ENCODE data around the gene TNFSF13.

TNFSF13 gene, protein sequence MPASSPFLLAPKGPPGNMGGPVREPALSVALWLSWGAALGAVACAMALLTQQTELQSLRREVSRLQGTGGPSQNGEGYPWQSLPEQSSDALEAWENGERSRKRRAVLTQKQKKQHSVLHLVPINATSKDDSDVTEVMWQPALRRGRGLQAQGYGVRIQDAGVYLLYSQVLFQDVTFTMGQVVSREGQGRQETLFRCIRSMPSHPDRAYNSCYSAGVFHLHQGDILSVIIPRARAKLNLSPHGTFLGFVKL

DNA sequence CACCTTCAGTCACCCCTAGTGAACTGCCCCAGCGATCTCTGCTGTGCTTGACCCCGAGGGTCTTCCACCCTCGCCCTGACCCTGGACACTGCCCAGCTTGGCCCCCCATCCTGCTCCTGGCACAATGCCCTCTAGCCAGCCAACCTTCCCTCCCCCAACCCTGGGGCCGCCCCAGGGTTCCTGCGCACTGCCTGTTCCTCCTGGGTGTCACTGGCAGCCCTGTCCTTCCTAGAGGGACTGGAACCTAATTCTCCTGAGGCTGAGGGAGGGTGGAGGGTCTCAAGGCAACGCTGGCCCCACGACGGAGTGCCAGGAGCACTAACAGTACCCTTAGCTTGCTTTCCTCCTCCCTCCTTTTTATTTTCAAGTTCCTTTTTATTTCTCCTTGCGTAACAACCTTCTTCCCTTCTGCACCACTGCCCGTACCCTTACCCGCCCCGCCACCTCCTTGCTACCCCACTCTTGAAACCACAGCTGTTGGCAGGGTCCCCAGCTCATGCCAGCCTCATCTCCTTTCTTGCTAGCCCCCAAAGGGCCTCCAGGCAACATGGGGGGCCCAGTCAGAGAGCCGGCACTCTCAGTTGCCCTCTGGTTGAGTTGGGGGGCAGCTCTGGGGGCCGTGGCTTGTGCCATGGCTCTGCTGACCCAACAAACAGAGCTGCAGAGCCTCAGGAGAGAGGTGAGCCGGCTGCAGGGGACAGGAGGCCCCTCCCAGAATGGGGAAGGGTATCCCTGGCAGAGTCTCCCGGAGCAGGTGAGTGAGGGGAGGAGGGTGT lies at the start of gene TNFSF13:
Gene TNFSF13 (plus strand): TSS at position 207 of the 776 bp plus-strand sequence. CDS start 290 bp downstream, at position 497.
- no peak for DNase-seq

DNA sequence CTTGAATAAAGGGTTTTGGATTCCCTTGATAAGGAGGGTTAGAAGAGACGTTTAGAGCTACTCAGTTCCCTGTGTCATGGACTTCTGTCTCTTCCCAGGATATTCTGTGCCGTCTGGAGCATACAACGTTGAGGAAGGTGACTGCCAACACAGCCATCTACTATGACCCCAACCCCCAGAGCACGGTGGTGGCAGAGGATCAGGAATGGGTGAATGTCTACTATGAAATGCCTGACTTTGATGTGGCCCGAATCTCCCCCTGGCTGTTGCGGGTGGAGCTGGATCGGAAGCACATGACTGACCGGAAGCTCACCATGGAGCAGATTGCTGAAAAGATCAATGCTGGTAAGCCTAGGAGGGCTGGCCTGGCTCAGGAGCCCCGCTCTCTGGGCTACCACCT lies 49.7 kb upstream of the TNFSF13 start:
- DNase-seq, result no peak

DNA sequence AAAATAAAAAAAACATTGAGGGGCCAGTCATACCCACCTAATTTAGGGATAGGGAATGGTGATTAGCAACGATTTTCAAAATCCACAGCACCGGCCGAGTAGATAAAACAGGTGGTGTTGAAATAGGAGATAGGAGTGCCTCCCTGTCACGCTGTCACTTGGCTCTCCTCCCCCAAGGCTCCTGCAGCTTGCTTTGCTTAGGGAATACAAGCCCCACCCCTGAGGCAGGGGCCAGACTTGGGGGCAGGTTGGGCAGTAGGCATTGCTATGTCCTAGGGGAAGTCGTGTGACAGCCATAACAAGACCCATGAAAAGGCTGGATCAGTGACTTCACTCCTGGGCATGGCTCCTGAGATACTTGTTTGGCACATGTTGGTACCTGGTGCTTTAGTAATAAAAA lies 48.6 kb upstream of the TNFSF13 start:
- DNase-seq, result no peak

DNA sequence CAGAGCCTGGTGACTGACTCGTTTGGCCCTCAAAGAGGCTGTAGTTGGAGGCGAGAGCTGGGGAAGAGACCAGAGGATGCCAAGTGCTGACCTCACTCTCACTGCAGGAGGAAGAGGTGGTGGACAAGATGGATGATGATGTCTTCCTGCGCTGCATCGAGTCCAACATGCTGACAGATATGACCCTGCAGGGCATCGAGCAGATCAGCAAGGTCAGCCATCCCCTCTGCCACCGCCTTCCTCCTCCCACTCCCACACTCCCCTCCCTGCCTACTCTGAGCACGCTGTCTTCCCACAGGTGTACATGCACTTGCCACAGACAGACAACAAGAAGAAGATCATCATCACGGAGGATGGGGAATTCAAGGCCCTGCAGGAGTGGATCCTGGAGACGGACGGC lies 47.4 kb upstream of the TNFSF13 start:
- no peak for DNase-seq

DNA sequence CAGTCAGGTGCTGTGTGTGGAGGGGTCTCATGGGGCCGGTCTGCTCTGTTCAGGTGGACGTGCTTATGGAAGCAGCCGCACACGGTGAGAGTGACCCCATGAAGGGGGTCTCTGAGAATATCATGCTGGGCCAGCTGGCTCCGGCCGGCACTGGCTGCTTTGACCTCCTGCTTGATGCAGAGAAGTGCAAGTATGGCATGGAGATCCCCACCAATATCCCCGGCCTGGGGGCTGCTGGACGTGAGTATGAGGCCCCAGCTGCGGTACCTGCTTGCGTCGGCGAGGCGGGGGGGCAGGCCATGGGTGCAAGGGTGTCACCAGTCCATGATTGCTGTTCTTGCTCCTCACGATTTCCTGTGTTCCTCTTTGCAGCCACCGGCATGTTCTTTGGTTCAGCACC lies 46.4 kb upstream of the TNFSF13 start:
- DNase-seq, result no peak

DNA sequence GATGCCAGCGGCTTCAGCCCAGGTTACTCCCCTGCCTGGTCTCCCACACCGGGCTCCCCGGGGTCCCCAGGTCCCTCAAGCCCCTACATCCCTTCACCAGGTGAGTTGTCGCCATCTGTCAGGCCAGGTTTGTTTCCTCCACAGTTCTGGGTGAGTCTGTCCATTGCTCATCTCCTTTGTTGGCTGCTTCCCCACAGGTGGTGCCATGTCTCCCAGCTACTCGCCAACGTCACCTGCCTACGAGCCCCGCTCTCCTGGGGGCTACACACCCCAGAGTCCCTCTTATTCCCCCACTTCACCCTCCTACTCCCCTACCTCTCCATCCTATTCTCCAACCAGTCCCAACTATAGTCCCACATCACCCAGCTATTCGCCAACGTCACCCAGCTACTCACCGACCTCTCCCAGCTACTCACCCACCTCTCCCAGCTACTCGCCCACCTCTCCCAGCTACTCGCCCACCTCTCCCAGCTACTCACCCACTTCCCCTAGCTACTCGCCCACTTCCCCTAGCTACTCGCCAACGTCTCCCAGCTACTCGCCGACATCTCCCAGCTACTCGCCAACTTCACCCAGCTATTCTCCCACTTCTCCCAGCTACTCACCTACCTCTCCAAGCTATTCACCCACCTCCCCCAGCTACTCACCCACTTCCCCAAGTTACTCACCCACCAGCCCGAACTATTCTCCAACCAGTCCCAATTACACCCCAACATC lies 45.6 kb upstream of the TNFSF13 start:
- DNase-seq, result no peak

DNA sequence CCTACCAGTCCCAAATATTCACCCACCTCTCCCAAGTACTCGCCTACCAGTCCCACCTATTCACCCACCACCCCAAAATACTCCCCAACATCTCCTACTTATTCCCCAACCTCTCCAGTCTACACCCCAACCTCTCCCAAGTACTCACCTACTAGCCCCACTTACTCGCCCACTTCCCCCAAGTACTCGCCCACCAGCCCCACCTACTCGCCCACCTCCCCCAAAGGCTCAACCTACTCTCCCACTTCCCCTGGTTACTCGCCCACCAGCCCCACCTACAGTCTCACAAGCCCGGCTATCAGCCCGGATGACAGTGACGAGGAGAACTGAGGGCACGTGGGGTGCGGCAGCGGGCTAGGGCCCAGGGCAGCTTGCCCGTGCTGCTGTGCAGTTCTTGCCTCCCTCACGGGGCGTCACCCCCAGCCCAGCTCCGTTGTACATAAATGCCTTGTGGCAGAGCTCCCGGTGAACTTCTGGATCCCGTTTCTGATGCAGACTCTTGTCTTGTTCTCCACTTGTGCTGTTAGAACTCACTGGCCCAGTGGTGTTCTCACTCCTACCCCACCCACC lies 44.6 kb upstream of the TNFSF13 start:
- DNase-seq, result no peak

DNA sequence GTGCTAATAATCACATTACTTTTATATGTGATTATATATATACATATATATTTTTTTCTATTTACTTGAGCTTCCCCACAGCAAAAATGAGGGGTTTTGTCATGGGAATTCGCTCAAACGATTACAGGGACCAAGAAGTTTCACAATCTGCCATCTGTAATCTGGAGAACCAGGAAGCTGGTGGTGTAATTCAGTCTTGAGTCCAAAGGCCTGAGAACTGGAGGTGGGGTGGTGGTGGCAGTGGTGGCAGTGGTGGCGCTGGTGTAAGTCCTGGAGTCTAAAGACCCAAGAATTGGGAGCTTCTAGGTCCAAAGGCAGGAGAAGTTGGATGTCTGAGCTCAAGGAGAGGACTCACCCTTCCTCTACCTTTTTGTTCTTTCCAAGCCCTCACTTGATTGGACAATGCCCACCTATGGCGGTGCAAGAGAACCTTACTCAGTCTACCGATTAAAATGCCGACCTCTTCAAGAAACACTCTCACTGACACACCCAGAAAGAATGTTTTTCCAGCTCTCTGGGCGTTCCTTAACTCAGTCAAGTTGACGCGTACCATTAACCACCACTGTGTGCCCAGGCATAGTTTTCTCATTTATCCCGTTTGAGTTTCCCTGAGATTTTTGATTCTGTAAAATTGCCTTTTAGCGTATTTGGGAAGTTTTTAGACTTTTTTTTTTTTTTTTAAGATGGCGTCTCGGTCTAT lies 42.5 kb upstream of the TNFSF13 start:
- no peak for DNase-seq

DNA sequence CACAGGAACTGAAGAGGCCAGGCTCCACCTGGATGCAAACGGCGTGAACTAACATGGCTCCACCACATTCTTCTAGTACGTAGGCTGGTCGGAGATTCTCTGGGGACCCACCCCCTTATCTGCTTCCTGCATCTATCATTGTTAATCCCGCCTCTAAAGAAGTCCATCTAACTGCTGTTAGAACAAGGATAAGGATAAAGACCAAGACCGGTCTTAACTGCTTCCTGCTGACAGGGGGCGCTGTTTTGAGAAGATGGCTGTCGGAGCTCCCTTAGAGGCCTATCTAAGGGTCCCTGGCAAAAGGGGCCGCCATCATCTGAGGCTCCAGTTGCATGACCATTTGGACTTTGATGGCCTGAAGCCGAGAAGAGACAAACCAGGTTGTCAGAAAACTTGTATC lies 35.5 kb upstream of the TNFSF13 start:
- peak in 5 of 6 experiments; percentile 23 to 57 (median 41) for DNase-seq

DNA sequence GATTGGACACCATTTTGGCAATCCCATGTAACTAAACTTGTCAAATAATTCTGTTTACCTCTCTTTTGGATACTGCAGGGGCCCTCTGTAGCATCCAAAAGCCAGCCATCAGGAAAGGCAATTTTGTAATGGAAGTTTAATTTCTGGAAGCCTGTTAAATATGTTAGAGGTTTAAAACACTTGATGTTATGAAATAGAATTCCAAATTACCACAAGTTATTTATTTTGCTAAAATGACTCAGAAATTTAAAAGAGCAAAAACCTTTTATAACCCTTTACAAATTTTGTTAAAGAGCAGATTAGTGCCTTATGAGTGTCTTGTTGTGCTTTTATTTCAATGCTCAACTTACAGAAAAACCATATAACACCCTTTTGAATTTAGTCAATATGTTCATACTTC lies 29.7 kb upstream of the TNFSF13 start:
- no peak for DNase-seq

DNA sequence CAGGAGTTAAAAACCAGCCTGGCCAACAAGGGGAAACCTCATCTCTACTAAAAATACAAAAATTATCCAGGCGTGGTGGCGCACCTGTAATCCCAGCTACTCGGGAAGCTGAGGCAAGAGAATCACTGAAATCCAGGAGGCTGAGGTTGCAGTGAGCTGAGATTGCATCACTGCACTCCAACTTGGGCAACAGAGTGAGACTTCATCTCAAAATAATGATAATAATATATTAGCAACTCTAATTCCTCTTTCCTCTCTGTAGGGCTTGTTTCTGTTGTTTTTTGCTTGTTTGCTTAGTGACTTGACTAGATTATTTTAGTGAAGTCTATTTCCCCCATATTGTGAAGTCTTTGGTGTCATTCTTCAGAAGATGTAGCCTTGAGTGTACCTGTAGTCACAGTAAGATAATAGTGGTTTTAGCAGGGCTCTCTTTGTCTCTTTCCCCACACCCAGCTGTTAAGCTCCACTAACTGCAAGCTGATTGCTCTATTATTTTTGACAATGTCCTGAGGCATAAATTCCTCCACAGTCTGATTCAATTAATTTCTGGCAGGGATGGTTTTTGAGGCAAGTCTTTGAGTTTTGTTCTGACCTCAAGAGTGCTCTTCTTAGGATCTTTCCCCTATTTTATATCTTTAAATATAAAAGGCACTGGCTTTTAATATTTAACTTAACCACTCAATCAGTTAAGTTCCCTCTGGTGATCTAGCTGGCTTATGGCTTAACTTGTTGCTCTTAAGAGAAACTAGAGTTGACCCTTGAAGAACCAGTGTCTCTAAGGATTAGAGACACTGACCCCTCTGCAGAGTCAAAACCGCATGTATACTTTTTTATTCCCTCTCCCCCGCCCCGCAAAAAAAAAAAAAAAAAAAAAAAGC lies 28.3 kb upstream of the TNFSF13 start:
- no peak for DNase-seq

DNA sequence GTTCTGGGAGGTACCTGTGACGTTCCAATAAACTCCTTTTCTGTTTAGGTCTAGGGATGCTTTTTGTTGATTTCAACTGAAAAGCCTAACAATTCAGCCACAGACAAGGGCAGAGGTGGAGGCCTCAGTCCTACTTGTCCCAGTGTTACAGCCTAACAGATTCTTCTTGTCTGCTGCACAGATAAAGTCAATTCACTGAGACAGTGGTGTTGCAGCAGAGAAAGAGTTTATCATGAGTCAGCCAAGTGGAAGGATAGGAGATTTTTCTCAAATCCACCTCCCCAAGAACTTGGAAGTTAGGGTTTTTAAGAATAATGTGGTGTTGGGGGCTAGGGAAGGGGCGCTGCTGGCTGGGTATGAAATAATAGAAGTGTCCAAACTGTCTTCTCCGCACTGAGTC lies 20.5 kb upstream of the TNFSF13 start:
- no peak for DNase-seq

DNA sequence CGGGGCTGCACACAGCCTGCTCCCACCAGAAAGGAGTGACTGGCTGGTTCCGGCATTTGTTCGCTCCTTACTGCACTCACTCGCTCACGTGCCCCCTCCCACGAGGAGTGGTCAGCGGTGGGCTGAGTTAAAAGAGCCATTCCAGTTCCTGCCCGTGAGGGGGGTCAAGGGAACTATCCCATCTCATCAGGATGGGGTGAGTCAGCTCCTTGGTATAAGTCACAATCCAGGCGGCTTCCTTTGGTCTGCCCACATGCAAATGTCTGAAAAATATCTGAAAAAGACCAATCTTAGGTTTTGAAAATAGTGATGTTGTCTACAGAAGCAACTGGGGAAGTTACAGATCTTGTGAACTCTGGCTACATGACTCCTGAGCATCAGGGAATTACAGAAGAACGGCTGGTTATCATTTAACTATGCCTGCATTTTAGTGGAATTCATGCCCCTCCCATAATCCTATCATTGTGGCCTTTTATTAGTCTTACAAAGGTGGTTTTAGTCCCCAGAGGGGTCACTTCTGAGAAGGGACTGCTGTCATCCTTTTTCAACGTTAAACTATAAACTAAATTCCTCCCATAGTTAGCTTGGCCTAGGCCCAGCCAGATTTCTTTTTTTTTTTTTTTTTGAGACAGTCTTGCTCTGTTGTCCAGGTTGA lies 19.5 kb upstream of the TNFSF13 start:
- no peak for DNase-seq

DNA sequence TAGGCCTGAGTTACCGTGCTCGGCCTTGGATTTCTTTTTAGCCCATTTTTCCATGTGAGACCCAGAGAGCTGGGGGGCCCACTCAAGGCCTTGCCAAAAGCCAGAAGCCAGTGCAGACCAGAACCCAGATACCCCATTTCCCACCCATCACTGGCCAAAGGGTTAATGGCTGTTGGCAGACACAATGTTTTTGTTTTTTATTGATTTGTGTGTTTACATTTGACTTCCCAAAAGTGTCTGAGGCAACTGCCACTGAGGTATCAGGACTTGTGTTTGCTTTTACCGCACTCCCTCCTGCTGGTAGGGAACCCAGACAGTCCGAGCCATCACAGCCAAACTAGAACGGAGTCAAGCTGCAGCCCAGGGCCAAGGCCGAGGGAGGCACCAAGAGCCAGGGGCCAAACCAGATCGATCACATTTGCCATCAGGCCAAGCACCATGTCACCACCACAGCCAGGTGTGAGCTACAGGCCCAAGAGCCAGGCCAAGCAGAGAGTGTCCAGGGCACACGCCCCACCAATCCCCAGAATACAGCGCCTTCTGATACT lies 17.4 kb upstream of the TNFSF13 start:
- no peak for DNase-seq

DNA sequence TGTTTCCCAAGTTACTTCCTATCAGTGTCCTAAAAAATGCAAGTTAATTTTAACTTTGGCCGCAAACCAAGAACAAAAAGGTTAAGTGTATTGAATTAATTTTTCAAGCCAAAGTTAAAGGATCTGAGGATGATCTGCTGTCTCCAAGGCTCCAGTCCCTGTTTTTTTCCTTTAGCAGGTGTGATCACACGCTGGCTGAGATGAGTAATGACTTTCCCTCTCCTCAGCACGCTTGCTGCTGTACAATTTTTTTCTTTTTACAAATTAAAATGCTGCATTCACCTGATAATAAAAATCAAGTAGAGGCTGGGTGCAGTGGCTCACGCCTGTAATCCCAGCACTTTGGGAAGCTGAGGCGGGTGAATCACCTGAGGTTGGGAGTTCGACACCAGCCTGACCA lies 13.6 kb upstream of the TNFSF13 start:
- DNase-seq, result no peak

DNA sequence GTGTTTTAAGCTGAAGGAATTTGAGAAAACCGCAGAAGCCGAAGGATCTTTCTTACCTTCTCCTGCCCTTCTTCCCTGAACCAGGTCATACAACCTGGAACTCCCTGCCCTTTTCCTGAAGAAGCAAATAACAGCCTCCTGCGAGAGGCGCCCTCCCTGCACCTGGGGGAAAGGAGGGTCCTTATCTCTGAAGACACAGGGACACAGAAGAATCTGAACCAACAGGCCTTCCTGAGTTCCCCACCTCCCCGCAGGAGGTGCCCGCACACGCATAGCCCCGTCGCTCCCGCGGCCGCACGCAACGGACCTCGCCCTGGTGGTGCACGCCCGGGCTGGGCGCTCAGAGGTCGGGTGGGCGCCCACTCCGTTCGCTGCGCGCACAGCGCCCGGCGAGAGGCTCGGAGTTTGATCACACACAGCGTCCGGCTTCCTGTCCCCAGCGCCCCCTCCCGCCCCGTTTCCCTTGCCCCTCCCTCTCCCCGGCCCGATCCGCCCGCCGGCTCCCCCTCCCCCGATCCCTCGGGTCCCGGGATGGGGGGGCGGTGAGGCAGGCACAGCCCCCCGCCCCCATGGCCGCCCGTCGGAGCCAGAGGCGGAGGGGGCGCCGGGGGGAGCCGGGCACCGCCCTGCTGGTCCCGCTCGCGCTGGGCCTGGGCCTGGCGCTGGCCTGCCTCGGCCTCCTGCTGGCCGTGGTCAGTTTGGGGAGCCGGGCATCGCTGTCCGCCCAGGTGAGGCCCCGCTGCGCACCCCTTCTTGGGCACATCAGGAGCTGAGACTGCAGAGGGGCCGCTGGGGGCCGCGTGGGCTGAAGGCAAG lies 9.8 kb upstream of the TNFSF13 start, which contains the start of gene TNFSF12:
Gene TNFSF12 (plus strand): TSS at position 474 of the 816 bp plus-strand sequence. CDS start 96 bp downstream, at position 570.
- peak; percentile 16 to 64 (median 42) for DNase-seq

DNA sequence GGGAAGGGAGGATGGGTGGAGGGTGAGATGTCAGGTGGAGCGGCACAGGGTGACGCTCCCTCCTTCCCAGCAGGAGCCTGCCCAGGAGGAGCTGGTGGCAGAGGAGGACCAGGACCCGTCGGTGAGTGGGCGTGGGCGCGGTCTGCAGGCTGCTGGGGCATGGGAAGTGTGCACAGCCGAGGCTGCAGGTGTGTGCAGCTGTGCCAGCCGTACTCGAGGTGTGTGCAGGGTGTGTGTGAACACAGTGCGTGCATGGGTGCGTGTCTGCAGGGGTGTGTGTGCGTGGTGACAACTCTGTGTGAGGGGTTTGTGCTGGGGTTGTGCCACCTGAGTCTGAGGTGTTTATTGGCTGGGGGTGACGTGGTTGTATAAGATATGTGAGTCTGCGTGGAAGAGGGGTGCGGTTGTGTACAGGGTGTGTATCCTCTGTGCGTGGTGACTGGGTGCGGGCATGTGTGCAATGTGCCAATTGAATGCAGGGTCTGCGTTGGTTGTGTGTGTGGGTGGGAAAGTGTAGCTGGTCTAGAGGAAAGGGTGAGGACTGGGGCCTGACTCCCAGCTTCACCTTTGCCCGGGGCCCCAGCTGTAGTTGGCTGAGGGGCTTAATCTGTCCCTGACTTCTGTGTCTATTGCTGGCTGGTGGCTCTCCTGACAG lies 9.0 kb upstream of the TNFSF13 start:
- peak in 5 of 6 experiments; percentile 20 to 56 (median 55) for DNase-seq

DNA sequence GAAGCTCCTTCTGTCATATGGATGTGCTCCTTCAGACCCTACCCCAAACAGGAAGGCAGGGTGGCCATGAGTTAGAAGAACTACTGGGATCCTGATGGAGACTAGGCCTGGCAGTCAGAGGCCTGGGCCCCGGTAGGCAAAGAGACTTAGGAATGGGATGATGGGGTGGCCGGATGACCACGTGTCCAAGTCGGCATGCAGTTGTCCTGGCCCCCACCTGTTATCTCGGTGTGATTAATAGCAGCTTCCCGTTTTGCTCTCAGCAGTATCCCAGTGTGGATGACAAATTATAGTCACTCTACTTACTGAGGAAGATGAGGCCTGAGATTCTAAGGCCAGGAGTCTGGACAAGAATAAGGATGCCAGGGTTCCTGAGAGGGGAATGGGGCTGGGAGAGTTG lies 8.2 kb upstream of the TNFSF13 start:
- DNase-seq, result no peak

DNA sequence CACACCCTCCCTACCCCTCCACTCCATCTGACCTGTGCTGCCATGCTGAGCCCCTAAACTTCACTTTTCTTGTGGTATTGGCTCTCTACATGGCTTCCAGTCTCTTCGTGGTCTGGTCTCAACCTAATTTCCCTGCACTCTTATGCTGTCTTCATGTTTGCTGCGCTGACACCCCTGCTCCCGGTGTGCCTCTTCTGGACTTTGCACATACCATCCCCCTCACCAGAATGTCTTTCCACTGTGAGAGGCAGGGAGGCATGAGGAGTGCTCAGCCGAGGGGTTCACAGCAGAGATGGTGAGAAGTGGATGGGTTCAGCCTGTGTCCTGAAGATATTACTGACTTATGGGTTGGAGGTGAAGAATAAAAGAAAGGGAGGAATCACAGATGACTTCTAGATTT lies 7.2 kb upstream of the TNFSF13 start:
- DNase-seq, result peak in 1 of 6 experiments; percentile 8

Measured in stimulated activated naive CD4-positive, alpha-beta T cell (primary cell).